GM21423 (cell line): ENCODE results near the gene SLC7A5.
"Not testable (repeated sequence)": the region's sequence is repeated elsewhere in the genome, so short reads cannot be mapped to it uniquely, and the experiment has no call there.

Experiments
- ATAC-seq: cut with Tn5 transposase; IDR thresholded peaks from one replicate; pipeline ENCODE4 v1.9.1; 2021; ENCODE audit warnings: mild to moderate bottlenecking, moderate library complexity; ENCODE audit not compliant: unreplicated experiment

Gene SLC7A5

GRCh38 chr16:87802670-87803069 lies 66.6 kb downstream of the SLC7A5 start:
- ATAC-seq, result no peak

- ATAC-seq, result no peak
Observed at GRCh38 chr16:87801679-87802259, 67.5 kb downstream of the SLC7A5 start.

GRCh38 chr16:87800497-87800896 lies 68.8 kb downstream of the SLC7A5 start:
- no peak for ATAC-seq

GRCh38 chr16:87795336-87795735 lies 74.0 kb downstream of the SLC7A5 start:
- ATAC-seq, result no peak

GRCh38 chr16:87794485-87795078 lies 74.7 kb downstream of the SLC7A5 start:
- no peak for ATAC-seq

- no peak for ATAC-seq
Observed at GRCh38 chr16:87792205-87792565, 77.1 kb downstream of the SLC7A5 start.

- ATAC-seq, result no peak
Observed at GRCh38 chr16:87791295-87792204, 77.8 kb downstream of the SLC7A5 start.

- ATAC-seq, result no peak
Observed at GRCh38 chr16:87790292-87791100, 78.8 kb downstream of the SLC7A5 start.

- ATAC-seq, result no peak
Observed at GRCh38 chr16:87789437-87790291, 79.6 kb downstream of the SLC7A5 start.

- ATAC-seq, result not testable (repeated sequence)
Observed at GRCh38 chr16:87788730-87789436, 80.4 kb downstream of the SLC7A5 start.

- not testable (repeated sequence) for ATAC-seq
Observed at GRCh38 chr16:87787451-87788091, 81.7 kb downstream of the SLC7A5 start.

- ATAC-seq, result no peak
Observed at GRCh38 chr16:87784812-87785211, 84.5 kb downstream of the SLC7A5 start.

- no peak for ATAC-seq
Observed at GRCh38 chr16:87782033-87782432, 87.3 kb downstream of the SLC7A5 start.

- no peak for ATAC-seq
Observed at GRCh38 chr16:87780385-87780989, 88.8 kb downstream of the SLC7A5 start.
